ENCODE data around the gene ROS1.
"Not testable (repeated sequence)": the region's sequence is repeated elsewhere in the genome, so short reads cannot be mapped to it uniquely, and the experiment has no call there.

Gene ROS1

GRCh38 chr6:117456998-117457397, 31.3 kb upstream of the ROS1 start:
- H3K9me3 ChIP-seq (ENCODE audit: insufficient read depth, low read depth, low read length), result no peaks in the 10 kb centered on the region
- no peaks in the 10 kb centered on the region for H3K4me1 ChIP-seq (ENCODE audit: insufficient read depth, low read length)
- H3K36me3 ChIP-seq (ENCODE audit: insufficient read depth, low read depth, low read length), result no peaks in the 10 kb centered on the region
- H3K27me3 ChIP-seq (ENCODE audit: insufficient read depth, low read length), result no peaks in the 10 kb centered on the region
- no peak overlapping the region for H3K27ac ChIP-seq (ENCODE audit: low read length)
- H3K9ac ChIP-seq (ENCODE audit: low read depth, low read length), result no peak overlapping the region
- no peak overlapping the region for H3K4me3 ChIP-seq (ENCODE audit: low read length)

- Histone ChIP-seq H3K9ac (ENCODE audit: low read depth, low read length) (no peak overlapping the region), H3K36me3 (ENCODE audit: insufficient read depth, low read depth, low read length) (no peaks in the 10 kb centered on the region), H3K9me3 (ENCODE audit: insufficient read depth, low read depth, low read length) (no peaks in the 10 kb centered on the region), H3K4me3 (ENCODE audit: low read length) (no peak overlapping the region), H3K4me1 (ENCODE audit: insufficient read depth, low read length) (peaks cover 6% of the 10 kb centered on the region; the same call in 1 of the 2 replicates), H3K27me3 (ENCODE audit: insufficient read depth, low read length) (no peaks in the 10 kb centered on the region), H3K27ac (ENCODE audit: low read length) (no peak overlapping the region)
These were observed 30.5 kb upstream of the ROS1 start for GRCh38 chr6:117456250-117456649.

- Histone ChIP-seq H3K36me3 (ENCODE audit: insufficient read depth, low read depth, low read length) (no peaks in the 10 kb centered on the region), H3K27me3 (ENCODE audit: insufficient read depth, low read length) (no peaks in the 10 kb centered on the region), H3K4me3 (ENCODE audit: low read length) (no peak overlapping the region), H3K27ac (ENCODE audit: low read length) (no peak overlapping the region), H3K9me3 (ENCODE audit: insufficient read depth, low read depth, low read length) (no peaks in the 10 kb centered on the region), H3K4me1 (ENCODE audit: insufficient read depth, low read length) (peaks cover 7% of the 10 kb centered on the region; the same call in 1 of the 2 replicates), H3K9ac (ENCODE audit: low read depth, low read length) (no peak overlapping the region)
These were observed 25.9 kb upstream of the ROS1 start for GRCh38 chr6:117451671-117452070.

- Histone ChIP-seq H3K4me3 (ENCODE audit: low read length) (no peak overlapping the region), H3K9ac (ENCODE audit: low read depth, low read length) (no peak overlapping the region), H3K27ac (ENCODE audit: low read length) (no peak overlapping the region), H3K9me3 (ENCODE audit: insufficient read depth, low read depth, low read length) (no peaks in the 10 kb centered on the region), H3K27me3 (ENCODE audit: insufficient read depth, low read length) (no peaks in the 10 kb centered on the region), H3K4me1 (ENCODE audit: insufficient read depth, low read length) (peaks cover 7% of the 10 kb centered on the region; the same call in 1 of the 2 replicates), H3K36me3 (ENCODE audit: insufficient read depth, low read depth, low read length) (no peaks in the 10 kb centered on the region)
These were observed 24.1 kb upstream of the ROS1 start for GRCh38 chr6:117449549-117450439.

GRCh38 chr6:117448732-117449485, 23.2 kb upstream of the ROS1 start:
- Histone ChIP-seq H3K27me3 (ENCODE audit: insufficient read depth, low read length) (no peaks in the 10 kb centered on the region), H3K36me3 (ENCODE audit: insufficient read depth, low read depth, low read length) (no peaks in the 10 kb centered on the region), H3K9ac (ENCODE audit: low read depth, low read length) (no peak overlapping the region), H3K4me3 (ENCODE audit: low read length) (no peak overlapping the region), H3K4me1 (ENCODE audit: insufficient read depth, low read length) (peaks cover 7% of the 10 kb centered on the region; the same call in 1 of the 2 replicates), H3K27ac (ENCODE audit: low read length) (no peak overlapping the region), H3K9me3 (ENCODE audit: insufficient read depth, low read depth, low read length) (no peaks in the 10 kb centered on the region)

GRCh38 chr6:117448011-117448410, 22.3 kb upstream of the ROS1 start:
- H3K9ac ChIP-seq (ENCODE audit: low read depth, low read length), result no peak overlapping the region
- no peaks in the 10 kb centered on the region for H3K9me3 ChIP-seq (ENCODE audit: insufficient read depth, low read depth, low read length)
- H3K4me1 ChIP-seq (ENCODE audit: insufficient read depth, low read length), result peaks cover 7% of the 10 kb centered on the region; the same call in 1 of the 2 replicates
- H3K27ac ChIP-seq (ENCODE audit: low read length), result no peak overlapping the region
- no peaks in the 10 kb centered on the region for H3K27me3 ChIP-seq (ENCODE audit: insufficient read depth, low read length)
- H3K36me3 ChIP-seq (ENCODE audit: insufficient read depth, low read depth, low read length), result no peaks in the 10 kb centered on the region
- H3K4me3 ChIP-seq (ENCODE audit: low read length), result no peak overlapping the region

GRCh38 chr6:117446861-117447260, 21.1 kb upstream of the ROS1 start:
- no peaks in the 10 kb centered on the region for H3K36me3 ChIP-seq (ENCODE audit: insufficient read depth, low read depth, low read length)
- no peak overlapping the region for H3K9ac ChIP-seq (ENCODE audit: low read depth, low read length)
- H3K4me1 ChIP-seq (ENCODE audit: insufficient read depth, low read length), result peaks cover 7% of the 10 kb centered on the region; the same call in 1 of the 2 replicates
- no peak overlapping the region for H3K4me3 ChIP-seq (ENCODE audit: low read length)
- H3K27ac ChIP-seq (ENCODE audit: low read length), result no peak overlapping the region
- no peaks in the 10 kb centered on the region for H3K9me3 ChIP-seq (ENCODE audit: insufficient read depth, low read depth, low read length)
- H3K27me3 ChIP-seq (ENCODE audit: insufficient read depth, low read length), result no peaks in the 10 kb centered on the region

- H3K27me3 ChIP-seq (ENCODE audit: insufficient read depth, low read length), result no peaks in the 10 kb centered on the region
- no peaks in the 10 kb centered on the region for H3K9me3 ChIP-seq (ENCODE audit: insufficient read depth, low read depth, low read length)
- no peak overlapping the region for H3K27ac ChIP-seq (ENCODE audit: low read length)
- H3K36me3 ChIP-seq (ENCODE audit: insufficient read depth, low read depth, low read length), result no peaks in the 10 kb centered on the region
- no peak overlapping the region for H3K4me3 ChIP-seq (ENCODE audit: low read length)
- no peaks in the 10 kb centered on the region for H3K4me1 ChIP-seq (ENCODE audit: insufficient read depth, low read length)
- no peak overlapping the region for H3K9ac ChIP-seq (ENCODE audit: low read depth, low read length)
These were observed 18.9 kb upstream of the ROS1 start for GRCh38 chr6:117444600-117444999.

- not testable (repeated sequence) for H3K27ac ChIP-seq (ENCODE audit: low read length); H3K4me1 ChIP-seq (ENCODE audit: insufficient read depth, low read length); H3K27me3 ChIP-seq (ENCODE audit: insufficient read depth, low read length); H3K36me3 ChIP-seq (ENCODE audit: insufficient read depth, low read depth, low read length); H3K4me3 ChIP-seq (ENCODE audit: low read length); H3K9me3 ChIP-seq (ENCODE audit: insufficient read depth, low read depth, low read length); H3K9ac ChIP-seq (ENCODE audit: low read depth, low read length)
These were observed 16.6 kb upstream of the ROS1 start for GRCh38 chr6:117442313-117442712.

GRCh38 chr6:117441824-117442264, 16.1 kb upstream of the ROS1 start:
- Histone ChIP-seq H3K4me3 (ENCODE audit: low read length) (no peak overlapping the region), H3K36me3 (ENCODE audit: insufficient read depth, low read depth, low read length) (no peaks in the 10 kb centered on the region), H3K4me1 (ENCODE audit: insufficient read depth, low read length) (no peaks in the 10 kb centered on the region; the same call in 1 of the 2 replicates), H3K27me3 (ENCODE audit: insufficient read depth, low read length) (no peaks in the 10 kb centered on the region), H3K9ac (ENCODE audit: low read depth, low read length) (no peak overlapping the region), H3K9me3 (ENCODE audit: insufficient read depth, low read depth, low read length) (no peaks in the 10 kb centered on the region), H3K27ac (ENCODE audit: low read length) (no peak overlapping the region)

GRCh38 chr6:117440706-117441525, 15.2 kb upstream of the ROS1 start:
- Histone ChIP-seq H3K9ac (ENCODE audit: low read depth, low read length) (no peak overlapping the region), H3K27me3 (ENCODE audit: insufficient read depth, low read length) (no peaks in the 10 kb centered on the region), H3K27ac (ENCODE audit: low read length) (no peak overlapping the region), H3K9me3 (ENCODE audit: insufficient read depth, low read depth, low read length) (no peaks in the 10 kb centered on the region), H3K4me3 (ENCODE audit: low read length) (no peak overlapping the region), H3K36me3 (ENCODE audit: insufficient read depth, low read depth, low read length) (no peaks in the 10 kb centered on the region), H3K4me1 (ENCODE audit: insufficient read depth, low read length) (no peaks in the 10 kb centered on the region; the same call in 1 of the 2 replicates)
